GM18519 (cell line): ENCODE results near the gene DLST.

ENCODE experiments used
- ATAC-seq: cut with Tn5 transposase; IDR thresholded peaks from one replicate; pipeline ENCODE4 v1.9.1; 2021; ENCODE audit warnings: mild to moderate bottlenecking, moderate library complexity; ENCODE audit not compliant: unreplicated experiment, low FRiP score

DLST gene

DNA sequence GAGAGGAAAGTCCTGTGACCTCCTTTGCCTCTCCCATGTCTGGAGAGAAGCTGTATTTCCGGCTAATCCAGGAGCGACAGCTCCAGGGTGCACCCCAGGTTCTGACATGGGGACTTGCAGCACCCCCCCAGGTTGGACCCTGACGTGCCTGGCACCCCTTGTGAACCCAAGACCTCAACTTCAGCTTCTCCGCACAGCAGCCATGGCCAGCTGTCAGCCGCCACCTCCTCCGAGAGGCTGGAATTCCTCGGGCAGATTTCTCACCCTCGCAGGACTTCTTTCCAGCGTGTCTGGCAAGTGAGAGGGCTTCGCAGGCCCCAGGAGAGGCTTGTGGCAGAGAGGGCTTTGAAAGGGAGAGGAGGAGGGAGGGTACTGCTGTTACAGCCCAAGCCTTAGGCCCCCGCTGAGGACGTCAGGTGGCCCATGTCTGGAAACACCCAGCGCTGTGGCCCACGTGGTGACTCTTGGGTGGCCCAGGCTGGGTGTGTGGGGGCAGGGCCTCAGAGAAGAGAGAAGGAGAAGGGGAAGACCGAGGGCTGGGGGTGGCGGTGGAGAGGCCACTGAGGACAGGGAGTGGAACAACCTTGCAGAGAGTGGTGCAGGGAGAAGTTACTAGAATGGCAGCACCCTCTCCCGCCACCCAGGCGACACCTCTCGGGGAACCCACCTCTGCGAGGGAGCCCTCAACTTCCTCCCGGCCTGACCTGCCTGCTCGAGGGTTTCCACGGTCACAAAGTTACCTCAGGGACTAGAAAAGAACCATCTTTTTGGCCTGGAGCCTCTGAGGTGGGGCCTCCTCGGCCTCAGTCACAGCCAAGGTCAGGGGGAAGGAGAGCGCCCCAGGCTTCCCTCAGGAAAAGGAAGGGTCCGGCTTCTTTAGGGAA is 53.0 kb downstream of the DLST start:
- ATAC-seq: no peak

DNA sequence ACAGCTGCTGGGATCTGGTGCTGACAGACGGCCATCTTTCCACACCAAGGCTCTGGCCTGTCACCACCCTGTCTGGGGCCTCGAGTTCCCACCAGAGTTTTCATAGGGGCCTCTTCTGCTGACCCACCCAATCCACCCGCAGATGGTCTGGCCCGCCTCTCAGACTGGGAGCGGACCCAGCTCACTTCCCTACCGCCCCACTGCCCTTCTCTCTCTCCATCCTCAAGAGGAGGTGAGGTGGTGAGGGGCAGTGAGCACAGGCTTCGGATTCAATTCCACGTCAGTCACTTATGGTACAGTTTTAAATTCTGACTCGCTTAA is 53.6 kb downstream of the DLST start:
- ATAC-seq: no peak

DNA sequence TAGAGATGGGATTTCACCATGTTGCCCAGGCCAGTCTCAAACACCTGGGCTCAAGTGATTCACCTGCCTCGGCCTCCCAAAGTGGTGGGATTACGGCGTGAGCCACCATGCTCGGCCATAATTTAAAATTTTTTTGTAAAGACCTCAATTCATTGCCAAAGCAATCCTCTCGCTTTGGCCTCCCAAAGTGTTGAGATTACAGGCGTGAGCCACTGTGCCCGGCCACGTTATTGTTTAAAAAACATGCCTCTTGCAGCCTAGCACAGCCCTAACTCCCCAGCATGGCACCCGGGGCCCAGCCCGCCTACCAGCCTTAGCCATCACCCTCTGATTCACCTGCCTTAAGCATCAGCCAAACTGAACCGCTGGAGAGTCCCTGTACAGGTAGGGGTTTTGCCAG is 54.4 kb downstream of the DLST start:
- ATAC-seq: no peak

DNA sequence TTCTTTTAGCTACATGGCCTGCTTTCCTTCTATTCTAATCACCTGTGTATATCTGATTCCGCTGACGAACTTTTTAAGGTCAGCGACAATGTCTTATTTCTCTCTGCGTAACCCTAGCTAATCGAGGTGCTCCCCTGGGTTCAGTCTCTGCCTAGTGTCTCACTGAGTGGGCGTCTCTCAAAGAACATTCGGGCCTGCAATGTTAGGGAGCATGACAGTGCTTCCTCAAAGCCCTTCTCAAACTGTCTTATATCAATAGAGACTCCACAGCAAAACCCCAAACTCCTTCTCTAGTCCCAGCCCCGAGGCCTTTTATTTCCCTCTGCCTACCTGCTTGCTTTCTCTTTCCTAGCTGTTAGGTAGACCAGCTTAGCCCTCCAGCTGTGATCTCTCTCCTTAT is 55.0 kb downstream of the DLST start:
- no peak for ATAC-seq

DNA sequence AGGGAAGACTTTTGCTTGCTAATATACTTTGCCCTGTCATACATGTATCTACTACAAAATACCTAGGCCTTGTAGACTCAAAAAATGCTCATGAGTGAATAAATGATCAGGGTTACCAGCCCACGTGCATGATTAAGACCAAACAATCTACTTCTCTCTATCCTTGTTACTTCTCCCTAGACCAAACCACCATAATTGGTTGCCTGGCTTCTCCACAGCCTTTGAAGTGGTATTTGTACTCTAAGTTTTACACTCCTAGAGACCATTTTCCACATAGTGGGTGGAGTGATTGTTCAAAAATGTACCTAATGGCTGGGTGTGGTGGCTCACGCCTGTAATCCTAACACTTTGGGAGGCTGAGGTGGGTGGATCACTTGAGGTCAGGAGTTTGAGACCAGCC is 55.5 kb downstream of the DLST start:
- no peak for ATAC-seq

DNA sequence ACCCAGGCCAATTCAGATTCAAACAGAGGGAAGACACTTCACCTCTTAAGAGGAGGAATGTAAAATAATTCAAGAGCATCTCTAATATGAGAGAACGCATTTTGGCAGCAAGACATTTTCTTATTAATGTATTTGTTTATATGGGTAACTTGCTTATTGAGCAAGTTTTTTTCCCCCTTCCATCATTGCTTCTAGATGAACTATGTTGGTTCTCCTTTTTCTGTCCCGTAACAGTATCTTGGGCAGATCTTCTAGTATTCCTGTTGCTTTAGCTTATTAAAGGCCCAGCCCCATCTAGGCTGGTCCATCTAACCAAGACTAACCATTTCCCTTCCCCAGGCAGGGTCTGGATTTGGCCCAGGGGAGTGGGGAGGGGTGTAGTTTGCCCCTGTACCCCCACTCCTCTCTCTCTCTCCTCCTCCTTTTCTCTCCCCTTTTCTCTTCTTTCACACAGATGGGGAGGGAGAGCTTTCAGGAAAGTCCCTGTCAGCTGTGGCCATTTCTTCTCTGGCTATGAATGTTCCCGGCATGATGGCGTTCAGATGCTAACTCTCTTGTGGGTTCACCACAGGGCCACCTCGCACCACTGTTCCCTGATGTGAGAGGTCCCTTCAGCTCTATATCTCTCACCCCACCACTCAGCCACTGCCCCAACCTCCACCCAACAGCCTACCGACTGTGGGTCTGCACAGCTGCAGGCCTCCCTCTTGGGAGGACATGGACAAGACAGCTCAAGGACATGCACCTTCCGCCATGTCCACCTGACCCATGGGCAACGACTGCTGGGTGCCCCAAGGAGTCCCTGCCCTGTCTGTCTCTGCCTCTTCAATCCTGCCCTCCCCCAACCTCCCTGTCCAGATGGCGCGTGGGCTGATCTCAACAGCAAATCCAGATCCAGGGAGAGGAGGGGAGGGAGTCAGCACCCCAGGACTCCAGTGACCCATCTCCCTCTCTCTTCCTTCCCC is 57.1 kb downstream of the DLST start:
- no peak for ATAC-seq

DNA sequence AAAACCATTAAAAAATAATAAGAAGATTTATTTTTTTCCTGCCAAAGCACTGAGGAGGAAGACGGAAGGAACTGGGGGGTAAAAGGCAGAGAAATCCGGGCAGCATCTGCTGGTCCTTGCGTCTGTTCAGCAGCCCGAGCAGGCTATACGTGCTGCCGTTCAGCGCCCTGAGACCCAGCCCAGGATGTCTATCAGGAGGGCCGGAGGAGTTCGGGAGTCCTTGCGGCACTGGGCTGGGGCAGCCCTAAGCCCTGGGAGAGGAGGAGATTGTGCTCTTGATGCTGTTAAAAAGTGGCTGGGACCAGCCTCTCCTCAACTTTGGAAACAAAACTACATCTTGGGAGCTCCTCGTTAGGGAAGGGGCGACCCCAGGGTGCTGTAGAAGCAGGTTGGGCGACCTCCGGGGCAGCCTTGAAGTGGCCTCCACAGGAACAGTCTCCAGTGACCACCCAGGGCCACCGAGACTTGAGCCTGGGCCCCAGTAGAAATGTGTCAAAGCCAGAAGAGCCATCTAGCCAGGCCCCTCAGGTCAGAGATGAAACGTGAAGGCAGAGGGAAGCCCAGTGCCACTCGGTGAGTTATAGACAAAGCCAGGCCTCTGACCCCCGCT is 59.3 kb downstream of the DLST start:
- ATAC-seq: no peak

DNA sequence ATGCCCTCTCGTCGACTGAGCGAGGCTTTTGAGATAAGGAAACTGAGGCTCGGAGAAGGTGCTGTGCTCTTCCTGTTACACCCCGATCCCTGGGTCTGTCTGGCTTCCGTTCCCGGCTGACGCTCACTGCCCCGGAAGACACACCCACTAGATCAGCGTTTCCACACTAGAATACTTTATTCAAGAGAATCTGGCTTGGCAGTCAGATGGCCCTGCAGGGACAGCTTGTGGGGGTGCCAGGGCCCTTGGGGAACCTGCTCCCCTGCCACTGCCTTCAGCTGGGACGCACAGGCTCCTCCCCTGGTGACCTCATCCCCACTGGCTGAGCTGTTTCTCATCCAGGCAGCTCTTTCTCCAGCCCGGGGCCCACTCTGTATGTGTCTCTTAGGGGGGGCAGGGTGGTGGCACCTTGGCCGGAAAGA is 60.0 kb downstream of the DLST start:
- ATAC-seq: no peak

DNA sequence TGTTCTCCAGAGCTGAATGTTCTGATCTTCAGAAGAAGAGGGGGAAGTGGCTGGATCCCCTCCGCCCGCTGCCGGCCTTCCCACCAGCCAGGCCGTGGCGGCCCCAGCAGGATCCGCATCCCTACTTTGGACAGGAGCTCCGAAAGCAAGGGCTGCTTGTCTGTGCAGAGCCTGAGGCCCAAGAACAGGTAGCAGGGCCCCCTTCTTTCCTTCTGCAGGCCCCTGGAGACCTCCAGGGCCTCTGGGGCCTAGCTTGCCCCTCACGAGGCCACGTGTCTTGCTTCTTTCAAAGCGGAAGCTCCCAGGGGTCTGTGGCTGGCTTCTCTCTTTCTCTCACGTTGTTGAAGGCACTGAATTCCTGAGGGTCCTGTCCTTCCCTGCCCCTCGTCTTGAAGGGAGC is 60.5 kb downstream of the DLST start:
- no peak for ATAC-seq

DNA sequence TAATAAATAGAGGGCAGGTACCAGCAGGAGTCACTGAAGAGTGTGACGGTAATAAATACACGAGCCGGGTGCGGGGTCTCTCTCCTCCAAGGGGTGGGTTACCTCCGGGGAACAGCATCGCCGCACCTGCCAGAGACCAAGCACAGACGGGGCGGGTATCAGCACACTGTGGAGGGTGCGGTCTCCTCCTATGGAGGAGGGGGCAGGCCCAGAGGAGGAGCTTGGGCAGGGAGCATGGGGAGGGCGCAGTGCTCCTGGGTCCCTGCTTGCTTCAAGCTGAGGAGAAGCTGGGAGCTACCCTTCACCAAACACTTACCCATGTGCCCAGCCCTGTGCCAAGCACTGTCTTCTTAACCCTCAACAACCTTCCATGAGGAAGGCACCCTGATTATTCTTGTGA is 60.9 kb downstream of the DLST start:
- ATAC-seq: no peak

DNA sequence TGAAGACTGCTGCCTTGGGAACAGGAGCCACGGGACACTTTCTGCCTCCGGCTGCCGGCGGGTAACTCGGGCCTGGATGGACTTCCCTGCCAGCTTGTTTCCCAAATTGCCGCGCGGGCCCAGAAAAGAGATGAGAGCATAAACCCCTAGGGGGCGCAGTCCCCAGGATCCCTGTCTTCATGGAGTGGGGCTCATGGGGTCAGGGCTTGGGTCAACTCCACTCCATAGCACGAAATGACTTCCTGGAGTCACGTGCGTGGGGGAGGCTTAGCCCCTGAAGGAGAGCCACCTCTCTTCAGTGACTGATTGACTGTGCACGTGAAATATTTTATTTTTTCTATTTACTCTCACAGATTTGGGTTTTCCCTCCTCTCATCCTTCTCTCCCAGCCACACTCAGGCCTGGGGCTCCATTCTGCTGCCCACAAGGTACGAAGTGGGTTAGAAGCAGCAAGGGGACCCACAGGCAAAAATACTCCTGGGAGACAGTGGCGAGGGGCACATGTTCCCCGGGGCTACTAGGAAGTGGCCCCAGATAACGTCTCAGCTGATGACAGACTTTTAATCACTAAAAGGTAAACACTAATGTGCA is 63.6 kb downstream of the DLST start:
- no peak for ATAC-seq

DNA sequence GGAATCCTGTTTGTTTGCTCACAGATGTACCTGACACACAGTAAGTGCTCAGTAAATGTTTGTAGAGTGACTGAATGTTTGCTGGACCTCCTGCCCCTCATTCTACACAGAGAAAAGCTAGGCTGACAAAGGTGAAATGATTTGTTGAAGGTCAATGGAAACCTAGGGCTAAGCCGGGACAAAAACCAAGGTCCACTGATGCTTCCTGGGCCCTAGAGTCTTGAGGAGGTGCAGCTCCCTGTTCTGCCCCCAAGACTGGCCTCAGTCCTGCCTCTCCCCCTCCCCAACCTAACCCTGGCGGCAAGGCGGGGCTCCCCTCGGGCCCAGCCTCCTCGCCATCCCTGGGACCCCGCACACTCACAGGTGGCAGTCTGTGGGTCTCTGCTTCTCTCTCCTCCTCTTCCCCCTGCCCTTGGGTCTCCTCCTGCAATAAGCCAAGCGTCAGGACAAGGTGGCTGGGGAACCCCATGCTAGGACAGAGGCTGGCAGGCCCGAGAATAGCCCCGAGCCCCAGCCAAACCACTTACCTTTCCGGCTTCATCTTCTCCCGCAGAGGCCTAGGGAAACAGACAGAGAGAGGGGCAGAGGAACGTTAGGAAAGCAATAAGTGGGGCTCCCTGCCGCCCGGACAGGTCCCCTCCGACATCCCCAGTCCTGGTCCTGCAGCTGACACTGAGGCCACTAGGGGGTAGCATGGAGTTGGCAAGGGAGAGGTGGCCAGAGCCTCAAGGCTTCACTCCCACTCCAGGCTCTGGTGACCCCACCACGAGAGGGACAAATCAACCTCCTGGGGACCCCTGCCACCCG is 64.3 kb downstream of the DLST start:
- ATAC-seq: peak; percentile 35

DNA sequence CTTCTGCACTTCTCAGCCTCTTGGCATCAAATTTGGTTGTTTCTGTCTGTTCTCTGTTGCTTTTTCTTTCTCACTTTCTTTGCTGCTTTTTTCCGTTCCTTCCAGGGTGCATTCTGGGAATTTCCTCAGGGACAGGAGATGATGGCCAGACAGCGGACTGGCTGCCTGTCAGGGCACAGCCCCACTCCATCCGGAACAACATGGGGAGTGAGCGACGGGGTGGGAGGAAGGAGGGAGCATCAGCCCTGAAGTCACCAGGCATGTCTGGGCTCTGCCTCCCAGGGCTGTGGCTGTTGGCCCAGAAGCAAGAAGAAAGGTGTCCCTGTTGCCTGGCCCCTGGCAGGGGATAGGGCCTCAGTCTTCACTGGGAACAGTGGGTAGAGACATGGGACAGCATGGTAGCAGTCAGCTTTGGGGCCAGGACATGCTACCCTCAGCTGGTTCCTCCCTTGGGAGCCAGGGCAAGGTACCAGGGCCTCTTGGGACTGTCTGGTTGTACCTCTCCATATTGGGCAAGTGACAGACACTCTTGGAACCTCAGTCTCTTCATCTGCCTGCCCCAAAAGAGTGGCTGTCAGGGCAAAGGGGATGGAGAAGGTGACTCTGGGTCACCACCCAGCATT is 65.1 kb downstream of the DLST start:
- ATAC-seq: no peak

DNA sequence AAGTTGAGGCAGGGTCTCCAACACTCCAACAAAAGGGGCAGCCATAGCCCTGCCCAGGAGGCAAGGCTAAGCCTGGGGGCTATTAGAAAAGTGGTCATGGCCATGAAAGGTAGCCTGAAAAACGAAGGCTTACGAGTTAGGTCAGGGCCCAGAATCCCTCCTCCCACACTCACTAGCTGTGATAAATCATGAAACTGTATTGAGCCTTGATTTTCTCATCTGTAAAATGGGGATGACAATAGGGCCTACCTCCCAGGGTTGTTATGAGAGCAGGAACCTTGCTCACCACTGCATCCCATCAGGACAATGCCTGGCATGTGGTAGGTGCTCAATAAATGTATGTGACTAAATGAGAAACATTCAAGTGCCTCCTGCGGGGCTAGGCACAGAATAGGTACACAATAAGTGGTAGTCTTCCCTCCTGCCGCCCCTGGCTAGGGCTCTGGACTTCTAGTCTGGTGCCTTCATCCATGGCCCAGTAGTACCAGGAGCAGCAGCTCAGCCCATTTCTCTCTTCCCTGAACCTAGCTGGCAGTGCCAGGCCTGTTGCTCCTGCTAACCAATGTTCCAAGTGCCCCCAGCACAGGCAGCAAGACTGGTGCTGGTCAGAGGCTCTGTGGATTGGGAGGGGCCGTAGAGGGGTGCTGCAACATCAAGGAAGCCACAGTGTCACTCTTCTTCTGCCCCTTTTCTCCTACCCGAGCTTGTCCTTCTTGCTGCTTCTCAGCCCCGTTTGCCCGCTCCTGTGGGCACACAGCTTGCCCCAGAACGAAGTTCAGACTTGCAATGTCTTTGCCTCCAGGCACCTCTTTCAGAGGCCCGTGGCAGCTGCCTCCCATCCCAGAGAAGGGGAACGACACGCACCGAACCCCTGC is 65.9 kb downstream of the DLST start:
- no peak for ATAC-seq

DNA sequence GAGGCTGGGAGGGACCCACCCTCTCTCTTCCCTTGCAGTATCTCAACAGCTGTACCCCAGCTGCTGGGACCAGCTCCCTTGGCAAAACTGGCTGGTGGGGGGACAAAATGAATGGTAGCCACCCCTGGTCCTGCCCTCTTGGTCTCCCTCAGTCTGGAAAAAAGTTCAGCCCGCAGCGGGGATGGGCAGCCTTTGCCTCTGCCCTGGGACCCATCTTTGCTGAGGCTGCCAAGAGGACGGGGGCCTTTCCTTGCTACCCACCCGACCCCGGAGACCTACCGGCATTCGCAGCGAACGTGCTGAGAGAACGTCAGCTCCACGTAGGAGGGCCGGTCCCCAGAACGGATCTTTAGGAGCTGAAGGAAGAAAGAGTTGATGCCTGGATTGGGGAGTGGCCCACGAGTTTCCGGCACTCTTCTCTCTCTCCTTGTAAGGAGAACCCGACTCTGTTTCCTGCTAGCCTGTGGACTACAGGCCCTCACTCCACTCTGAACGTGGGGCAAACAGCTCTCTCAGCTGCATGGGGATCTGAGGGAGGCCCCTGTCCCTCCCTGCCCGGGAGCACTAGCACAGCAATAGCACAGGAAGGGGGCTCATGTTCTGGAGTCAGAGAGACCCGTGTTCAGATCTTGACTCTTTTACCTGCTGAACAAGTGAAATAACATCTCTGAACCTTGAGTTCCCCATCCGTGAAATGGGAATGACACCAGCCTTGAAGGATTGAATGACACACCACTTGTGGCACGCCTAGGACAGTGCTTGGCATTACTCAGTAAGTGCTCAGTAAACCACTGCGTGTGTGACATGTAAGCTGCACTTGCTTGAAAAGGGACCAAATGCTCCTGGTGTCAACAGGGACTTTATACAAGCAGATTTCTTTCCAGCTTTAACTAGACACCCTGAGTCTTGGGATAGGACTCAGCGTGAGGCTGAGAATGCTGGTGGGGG is 66.8 kb downstream of the DLST start:
- no peak for ATAC-seq

DNA sequence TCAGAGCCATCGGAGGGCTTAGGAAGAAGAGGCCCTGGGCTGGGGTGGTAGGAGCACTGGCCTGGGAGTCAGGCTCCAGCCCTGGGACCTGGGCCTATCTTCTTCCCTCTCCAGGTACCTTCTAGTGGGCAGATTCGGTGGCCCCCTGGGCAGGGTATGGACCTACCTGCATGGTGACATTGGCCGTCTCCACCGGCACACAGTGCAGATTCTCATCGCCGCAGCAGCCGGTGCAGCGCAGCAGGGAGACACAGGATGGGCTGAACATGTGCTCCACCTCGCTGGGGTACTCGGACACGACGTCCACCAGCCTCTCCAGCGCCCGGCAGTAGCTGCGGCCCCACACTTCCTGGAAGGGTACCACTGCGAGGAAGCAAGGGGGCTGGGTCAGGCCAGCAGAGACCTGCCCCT is 67.5 kb downstream of the DLST start:
- ATAC-seq: no peak

DNA sequence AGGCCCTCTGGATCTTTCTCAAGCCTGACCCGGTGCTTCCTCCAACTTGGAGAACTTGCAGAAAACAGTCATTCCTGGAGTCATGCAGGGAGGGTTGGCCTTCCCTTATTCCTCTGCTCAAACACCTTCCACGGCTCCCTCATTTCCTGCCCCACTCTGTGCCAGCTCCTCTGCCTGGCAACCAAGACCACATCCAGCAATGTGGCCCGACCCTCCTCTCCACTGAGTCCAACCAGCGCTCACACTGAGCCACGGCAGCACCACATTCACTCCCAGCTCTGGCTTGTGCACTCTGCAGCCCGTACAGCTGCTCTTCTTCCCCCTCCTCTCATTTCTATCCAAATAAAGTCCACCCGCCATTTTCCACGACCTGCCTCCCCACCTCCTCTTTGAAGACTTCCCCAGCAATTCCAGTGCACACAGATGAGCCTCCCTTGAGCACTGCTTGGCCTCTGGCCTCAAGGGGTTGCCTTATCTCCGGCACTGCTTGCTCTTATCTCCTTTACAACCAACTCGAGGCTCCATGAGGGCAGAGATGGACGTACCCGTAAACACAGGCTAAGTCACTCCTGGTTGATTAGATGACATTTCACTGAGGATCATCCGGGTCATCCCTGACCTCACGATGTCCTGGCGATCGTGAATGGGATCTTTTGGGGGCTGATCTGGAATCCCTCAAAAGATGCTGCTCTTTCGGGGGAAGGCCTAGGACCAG is 68.3 kb downstream of the DLST start:
- no peak for ATAC-seq
